Tibial artery (tissue), 4 donors: Measurements from ENCODE around the gene THSD7A.

Experiments
- DNase-seq, 2 donors: peaks; one replicate each; pipeline ENCODE4 v3.0.0-alpha.2; 2019
- H3K27ac ChIP-seq, 2 donors: fragments of 200-600 bp; sonication (generic) in 1 of 2; 1 replicate in 1 of 2; 2 replicates in 1 of 2; pipeline ENCODE4 v1.5.1; 2018 to 2019; ENCODE audit warnings: mild to moderate bottlenecking in 1 of 2
- H3K27me3 ChIP-seq, 2 donors: fragments of 200-600 bp; sonication (generic) in 1 of 2; one replicate each; pipeline versions ENCODE4 v1.5.1 to v1.6.0; 2016 to 2019
- H3K36me3 ChIP-seq, 3 donors: fragments of 200-600 bp; sonication (generic) in 2 of 3; one replicate each; pipeline ENCODE4 v1.5.1; 2016 to 2019; ENCODE audit warnings: mild to moderate bottlenecking in 2 of 3
- H3K4me1 ChIP-seq, 4 donors: fragments of 200-600 bp; sonication (generic) in 2 of 4; 1 replicate in 3 of 4; 2 replicates in 1 of 4; pipeline ENCODE4 v1.5.1; 2016 to 2019
- H3K4me3 ChIP-seq, 2 donors: fragments of 200-600 bp; sonication (generic) in 1 of 2; 1 replicate in 1 of 2; 2 replicates in 1 of 2; pipeline ENCODE4 v1.5.1; 2018 to 2019; ENCODE audit warnings: mild to moderate bottlenecking in 2 of 2
- H3K9me3 ChIP-seq, 3 donors: fragments of 200-600 bp; sonication (generic) in 1 of 3; one replicate each; pipeline ENCODE4 v1.5.1; 2016 to 2019
- intact Hi-C: fragments of 100-400 bp; cut with DNase I; formaldehyde crosslinking; loops from one replicate; pipeline ENCODE4 v1.15.0; 2023; ENCODE audit warnings: low total_unique reads
- TF ChIP-seq, protein P1 (sequence below), 2 experiments: fragments of 200-600 bp in 1 of 2; fragments of 450-650 bp in 1 of 2; IDR thresholded peaks; one replicate each; pipeline ENCODE4 v1.5.1; 2017 to 2019; ENCODE audit warnings: antibody characterized with exemption in 2 of 2, mild to moderate bottlenecking in 1 of 2, moderate library complexity in 1 of 2

The THSD7A gene

DNA sequence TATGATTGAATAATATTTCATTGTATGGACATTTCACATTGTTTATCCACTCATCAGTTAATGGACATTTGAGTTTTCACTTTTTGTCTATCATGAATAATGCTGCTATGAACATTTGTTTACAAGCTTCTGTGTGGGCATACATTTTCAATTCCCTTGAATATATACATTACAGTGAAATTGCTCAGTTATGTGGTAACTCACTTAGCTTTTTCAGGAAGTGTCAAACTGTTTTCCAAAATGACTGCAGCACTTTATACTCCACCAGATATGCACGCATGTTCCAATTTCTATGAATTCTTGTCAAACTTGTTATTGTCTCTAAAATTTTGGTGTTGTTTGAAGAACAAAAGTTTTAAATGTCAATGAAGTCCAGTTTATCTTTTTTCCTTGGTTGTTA, 401.2 kb downstream of the THSD7A start:
- no peaks in the 10 kb centered on the region for H3K27me3 ChIP-seq
- no peak for DNase-seq
- H3K9me3 ChIP-seq = no peaks in the 10 kb centered on the region
- H3K36me3 ChIP-seq = no peaks in the 10 kb centered on the region
- TF ChIP-seq, protein P1, sequence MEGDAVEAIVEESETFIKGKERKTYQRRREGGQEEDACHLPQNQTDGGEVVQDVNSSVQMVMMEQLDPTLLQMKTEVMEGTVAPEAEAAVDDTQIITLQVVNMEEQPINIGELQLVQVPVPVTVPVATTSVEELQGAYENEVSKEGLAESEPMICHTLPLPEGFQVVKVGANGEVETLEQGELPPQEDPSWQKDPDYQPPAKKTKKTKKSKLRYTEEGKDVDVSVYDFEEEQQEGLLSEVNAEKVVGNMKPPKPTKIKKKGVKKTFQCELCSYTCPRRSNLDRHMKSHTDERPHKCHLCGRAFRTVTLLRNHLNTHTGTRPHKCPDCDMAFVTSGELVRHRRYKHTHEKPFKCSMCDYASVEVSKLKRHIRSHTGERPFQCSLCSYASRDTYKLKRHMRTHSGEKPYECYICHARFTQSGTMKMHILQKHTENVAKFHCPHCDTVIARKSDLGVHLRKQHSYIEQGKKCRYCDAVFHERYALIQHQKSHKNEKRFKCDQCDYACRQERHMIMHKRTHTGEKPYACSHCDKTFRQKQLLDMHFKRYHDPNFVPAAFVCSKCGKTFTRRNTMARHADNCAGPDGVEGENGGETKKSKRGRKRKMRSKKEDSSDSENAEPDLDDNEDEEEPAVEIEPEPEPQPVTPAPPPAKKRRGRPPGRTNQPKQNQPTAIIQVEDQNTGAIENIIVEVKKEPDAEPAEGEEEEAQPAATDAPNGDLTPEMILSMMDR (IDR thresholded peaks at IDR 0.05) = no peak
- no peak overlapping the region for H3K27ac ChIP-seq
- intact Hi-C loops = no loop called here
- H3K4me1 ChIP-seq = no peaks in the 10 kb centered on the region
- no peak overlapping the region for H3K4me3 ChIP-seq

DNA sequence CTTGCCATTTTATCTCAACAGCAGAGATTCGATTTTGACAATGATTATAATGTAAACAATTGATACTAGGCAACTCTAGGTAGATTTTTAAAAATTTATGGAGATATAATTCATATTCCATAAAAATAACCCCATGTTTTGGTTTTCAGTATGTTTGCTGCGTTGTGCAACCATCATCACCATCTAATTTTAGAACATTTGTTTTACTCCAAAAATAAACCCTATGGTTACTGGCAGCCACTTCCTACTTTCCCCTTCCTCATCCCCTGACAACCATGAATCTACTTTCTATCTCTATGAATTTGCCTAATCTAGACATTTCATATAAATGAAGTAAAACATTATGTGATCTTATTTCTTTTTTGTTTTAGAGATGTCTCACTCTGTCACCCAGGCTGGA, 401.9 kb downstream of the THSD7A start:
- no peak overlapping the region for H3K4me3 ChIP-seq
- DNase-seq = no peak
- no peaks in the 10 kb centered on the region for H3K36me3 ChIP-seq
- TF ChIP-seq, protein P1 (IDR thresholded peaks at IDR 0.05) = no peak
- H3K27ac ChIP-seq = no peak overlapping the region
- intact Hi-C loops = no loop called here
- H3K27me3 ChIP-seq = no peaks in the 10 kb centered on the region
- H3K9me3 ChIP-seq = no peaks in the 10 kb centered on the region
- no peaks in the 10 kb centered on the region for H3K4me1 ChIP-seq

DNA sequence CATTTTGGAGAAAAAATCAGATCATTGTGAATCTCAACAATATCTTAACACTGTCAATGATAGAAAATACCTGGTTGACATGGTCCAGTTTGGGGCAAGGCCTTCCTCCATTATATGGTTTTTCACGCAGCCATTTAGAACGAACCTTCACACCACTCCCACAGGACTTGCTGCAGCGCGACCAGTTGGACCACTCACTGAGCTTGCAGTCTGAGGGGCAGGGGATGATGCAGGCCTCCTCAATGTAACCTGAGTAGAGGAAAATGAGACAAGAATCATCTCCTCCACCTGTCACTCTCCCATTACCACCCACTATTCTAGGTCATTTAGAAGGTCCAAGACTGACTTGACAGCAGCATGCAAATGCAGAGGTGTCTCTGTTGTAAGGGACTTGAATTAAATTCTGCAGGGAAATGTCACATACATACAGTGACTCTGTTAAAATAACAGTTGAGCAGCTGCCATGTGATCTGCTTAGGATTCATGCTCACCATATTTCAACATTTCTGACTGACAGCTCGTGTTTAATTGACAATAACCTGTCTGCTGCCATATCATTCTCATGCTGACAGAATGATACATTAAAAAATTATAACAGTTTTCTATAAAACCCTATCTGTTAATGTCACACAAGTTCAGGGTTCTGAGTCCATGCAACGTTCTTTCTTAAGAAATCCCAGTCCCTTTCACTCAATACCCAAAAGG, 403.0 kb downstream of the THSD7A start:
- Histone ChIP-seq H3K9me3 (no peaks in the 10 kb centered on the region), H3K4me3 (no peak overlapping the region), H3K4me1 (no peaks in the 10 kb centered on the region), H3K27ac (no peak overlapping the region), H3K27me3 (no peaks in the 10 kb centered on the region), H3K36me3 (no peaks in the 10 kb centered on the region)
- intact Hi-C loops = loop anchor here (10.0 kb wide), 1 partner anchor 896 kb away; no protein-coding TSS in a partner anchor
- TF ChIP-seq, protein P1 (IDR thresholded peaks at IDR 0.05) = no peak
- DNase-seq = no peak

DNA sequence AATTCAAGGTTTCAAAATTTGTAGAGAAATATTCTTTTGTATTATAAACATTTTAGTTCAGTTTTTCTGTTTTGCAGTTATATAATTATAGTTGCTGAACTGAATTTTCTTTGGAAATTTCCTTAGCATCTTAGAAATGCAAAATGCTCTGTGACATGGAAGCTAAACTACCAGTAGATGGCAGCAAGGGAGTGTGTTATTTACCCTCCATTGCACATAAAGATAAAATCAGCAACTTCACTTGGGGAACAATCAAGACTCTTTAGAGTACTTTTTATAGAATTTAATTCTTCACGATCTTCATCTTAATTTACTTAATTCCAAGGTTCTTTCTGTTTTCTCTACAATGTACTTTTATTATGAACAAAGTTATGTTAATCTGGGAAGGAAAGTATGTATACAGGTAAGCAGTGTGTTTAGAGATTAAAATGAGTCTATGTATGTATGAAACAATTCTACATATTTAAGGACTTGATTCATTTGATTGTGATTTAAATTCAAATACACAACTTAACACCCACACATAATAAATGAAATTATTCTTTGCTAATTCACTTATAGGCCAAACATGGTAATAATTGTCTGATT, 404.2 kb downstream of the THSD7A start:
- TF ChIP-seq, protein P1 (IDR thresholded peaks at IDR 0.05) = peak; percentile 37 to 50
- no peaks in the 10 kb centered on the region for H3K36me3 ChIP-seq
- no peak overlapping the region for H3K27ac ChIP-seq
- H3K27me3 ChIP-seq = no peaks in the 10 kb centered on the region
- intact Hi-C loops = loop anchor here (10.0 kb wide), 1 partner anchor 897 kb away; no protein-coding TSS in a partner anchor
- DNase-seq = no peak
- H3K4me3 ChIP-seq = no peak overlapping the region
- H3K4me1 ChIP-seq = no peaks in the 10 kb centered on the region
- H3K9me3 ChIP-seq = no peaks in the 10 kb centered on the region

DNA sequence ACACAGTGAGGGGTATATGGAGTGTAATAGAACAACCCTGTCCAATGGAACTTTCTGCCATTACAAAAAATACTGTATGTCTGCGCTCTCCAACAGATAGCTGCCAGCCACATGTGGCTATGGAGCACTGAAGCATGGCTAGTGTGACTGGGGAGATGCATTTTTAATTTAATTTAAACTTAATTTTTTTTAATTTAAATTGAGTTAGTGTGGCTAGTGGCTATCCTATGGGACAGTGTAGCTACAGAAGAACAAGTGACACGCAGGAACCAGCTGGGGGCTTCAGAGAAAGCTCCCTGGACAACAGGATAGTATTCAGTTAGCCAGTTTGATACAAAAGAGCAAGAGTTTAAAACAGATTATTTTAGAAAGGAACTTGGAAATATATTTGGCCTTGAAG, 408.0 kb downstream of the THSD7A start:
- no peak overlapping the region for H3K4me3 ChIP-seq
- intact Hi-C loops = loop anchor here (10.0 kb wide), 1 partner anchor 901 kb away; no protein-coding TSS in a partner anchor
- H3K27me3 ChIP-seq = no peaks in the 10 kb centered on the region
- H3K27ac ChIP-seq = no peak overlapping the region
- TF ChIP-seq, protein P1 (IDR thresholded peaks at IDR 0.05) = no peak
- no peaks in the 10 kb centered on the region for H3K36me3 ChIP-seq
- H3K4me1 ChIP-seq = no peaks in the 10 kb centered on the region
- DNase-seq = no peak
- H3K9me3 ChIP-seq = no peaks in the 10 kb centered on the region
